ENCODE results near the gene LRRC37A.
"Not testable (repeated sequence)": the region's sequence is repeated elsewhere in the genome, so short reads cannot be mapped to it uniquely, and the experiment has no call there.

Gene LRRC37A

GRCh38 chr17:46294831-46295230 is at the start of gene LRRC37A:
Gene LRRC37A, plus strand, starts transcription at chr17:46295131. Its CDS starts 3 bp downstream, at chr17:46295134.
- DNase-seq (ENCODE audit: low read depth); H3K4me3 ChIP-seq (ENCODE audit: low read depth, low read length): not testable (repeated sequence)

GRCh38 chr17:46249153-46249552 is 45.8 kb upstream of the LRRC37A start:
- not testable (repeated sequence) for H3K4me3 ChIP-seq (ENCODE audit: low read depth, low read length); DNase-seq (ENCODE audit: low read depth)

GRCh38 chr17:46252804-46253203 is 42.1 kb upstream of the LRRC37A start:
- DNase-seq (ENCODE audit: low read depth): not testable (repeated sequence)

GRCh38 chr17:46253722-46254121 is 41.2 kb upstream of the LRRC37A start:
- DNase-seq (ENCODE audit: low read depth); H3K4me3 ChIP-seq (ENCODE audit: low read depth, low read length): not testable (repeated sequence)

More at GRCh38 chr17:46252804-46253203, 42.1 kb upstream of the LRRC37A start:
- not testable (repeated sequence) for H3K4me3 ChIP-seq (ENCODE audit: low read depth, low read length)

GRCh38 chr17:46254215-46254614 is 40.7 kb upstream of the LRRC37A start:
- not testable (repeated sequence) for DNase-seq (ENCODE audit: low read depth)

GRCh38 chr17:46256369-46256768 is 38.6 kb upstream of the LRRC37A start:
- H3K4me3 ChIP-seq (ENCODE audit: low read depth, low read length): not testable (repeated sequence)

More at GRCh38 chr17:46254215-46254614, 40.7 kb upstream of the LRRC37A start:
- not testable (repeated sequence) for H3K4me3 ChIP-seq (ENCODE audit: low read depth, low read length)

GRCh38 chr17:46259845-46260661 is 34.9 kb upstream of the LRRC37A start:
- DNase-seq (ENCODE audit: low read depth): not testable (repeated sequence)
- peak overlapping the region; percentile 20 for H3K4me3 ChIP-seq (ENCODE audit: low read depth, low read length)

More at GRCh38 chr17:46256369-46256768, 38.6 kb upstream of the LRRC37A start:
- not testable (repeated sequence) for DNase-seq (ENCODE audit: low read depth)

GRCh38 chr17:46262271-46262670 is 32.7 kb upstream of the LRRC37A start:
- H3K4me3 ChIP-seq (ENCODE audit: low read depth, low read length): no peak overlapping the region
- DNase-seq (ENCODE audit: low read depth): no peak

- H3K4me3 ChIP-seq (ENCODE audit: low read depth, low read length): no peak overlapping the region
- DNase-seq (ENCODE audit: low read depth): peak; percentile 48
These were observed 30.3 kb upstream of the LRRC37A start for GRCh38 chr17:46264456-46265198.

GRCh38 chr17:46266063-46266655 is 28.8 kb upstream of the LRRC37A start:
- peak; percentile 31 for DNase-seq (ENCODE audit: low read depth)
- H3K4me3 ChIP-seq (ENCODE audit: low read depth, low read length): peak overlapping the region; percentile 44

- H3K4me3 ChIP-seq (ENCODE audit: low read depth, low read length): peak overlapping the region; percentile 72
- peak; percentile 61 for DNase-seq (ENCODE audit: low read depth)
These were observed 28.0 kb upstream of the LRRC37A start for GRCh38 chr17:46266656-46267544.

- DNase-seq (ENCODE audit: low read depth): no peak
- no peak overlapping the region for H3K4me3 ChIP-seq (ENCODE audit: low read depth, low read length)
These were observed 24.9 kb upstream of the LRRC37A start for GRCh38 chr17:46270032-46270431.

- no peak for DNase-seq (ENCODE audit: low read depth)
- no peak overlapping the region for H3K4me3 ChIP-seq (ENCODE audit: low read depth, low read length)
These were observed 21.2 kb upstream of the LRRC37A start for GRCh38 chr17:46273541-46274236.

- no peak overlapping the region for H3K4me3 ChIP-seq (ENCODE audit: low read depth, low read length)
- no peak for DNase-seq (ENCODE audit: low read depth)
These were observed 20.7 kb upstream of the LRRC37A start for GRCh38 chr17:46274238-46274637.

GRCh38 chr17:46276728-46277479 is 18.0 kb upstream of the LRRC37A start:
- not testable (repeated sequence) for H3K4me3 ChIP-seq (ENCODE audit: low read depth, low read length); DNase-seq (ENCODE audit: low read depth)

- not testable (repeated sequence) for DNase-seq (ENCODE audit: low read depth); H3K4me3 ChIP-seq (ENCODE audit: low read depth, low read length)
These were observed 13.6 kb upstream of the LRRC37A start for GRCh38 chr17:46281336-46281735.

- not testable (repeated sequence) for H3K4me3 ChIP-seq (ENCODE audit: low read depth, low read length); DNase-seq (ENCODE audit: low read depth)
These were observed 12.3 kb upstream of the LRRC37A start for GRCh38 chr17:46282635-46283034.

GRCh38 chr17:46284467-46284866 is 10.5 kb upstream of the LRRC37A start:
- H3K4me3 ChIP-seq (ENCODE audit: low read depth, low read length); DNase-seq (ENCODE audit: low read depth): not testable (repeated sequence)
